ENCODE measurements around the gene PIGP.
"Not testable (repeated sequence)": the region's sequence is repeated elsewhere in the genome, so short reads cannot be mapped to it uniquely, and the experiment has no call there.

The PIGP gene

GRCh38 chr21:37041706-37042271, 31.1 kb downstream of the PIGP start:
- ChIA-PET POLR2A (no interaction called here), CTCF (no interaction called here)
- TF ChIP-seq ARNT (IDR thresholded peaks at IDR 0.05) (no peak), FOXK2 (IDR thresholded peaks at IDR 0.05) (no peak), PKNOX1 (IDR thresholded peaks at IDR 0.05) (no peak), FOXA1 (IDR thresholded peaks at IDR 0.05) (no peak), SP1 (IDR thresholded peaks at IDR 0.05) (no peak), HDGF (IDR thresholded peaks at IDR 0.05; ENCODE audit: borderline replicate concordance) (no peak), FOXM1 (IDR thresholded peaks at IDR 0.05; ENCODE audit: borderline replicate concordance) (no peak), SUZ12 (IDR thresholded peaks at IDR 0.05) (no peak), NFRKB (IDR thresholded peaks at IDR 0.05) (no peak), TARDBP (IDR thresholded peaks at IDR 0.05) (no peak), CTBP1 (IDR thresholded peaks at IDR 0.05; ENCODE audit: borderline replicate concordance) (no peak), BHLHE40 (IDR thresholded peaks at IDR 0.05; ENCODE audit: borderline replicate concordance) (no peak)
- DNase-seq (ENCODE audit: extremely low spot score), result no peak

- POLR2A ChIA-PET, result no interaction called here
- CTCF ChIA-PET, result interaction anchor here (0.7 kb wide), 1 partner anchor 410 kb away, joined by 3 read pairs; no protein-coding TSS in a partner anchor
- DNase-seq (ENCODE audit: extremely low spot score), result no peak
- no peak for TF ChIP-seq ELF4 (IDR thresholded peaks at IDR 0.05)
Observed at GRCh38 chr21:37040212-37040611, 32.7 kb downstream of the PIGP start.

GRCh38 chr21:37039411-37040075, 33.3 kb downstream of the PIGP start:
- TF ChIP-seq FOXM1 (IDR thresholded peaks at IDR 0.05; ENCODE audit: borderline replicate concordance) (no peak), BHLHE40 (IDR thresholded peaks at IDR 0.05; ENCODE audit: borderline replicate concordance) (no peak), SP1 (IDR thresholded peaks at IDR 0.05) (no peak), TARDBP (IDR thresholded peaks at IDR 0.05) (no peak), FOXA1 (IDR thresholded peaks at IDR 0.05) (no peak), SUZ12 (IDR thresholded peaks at IDR 0.05) (no peak)
- DNase-seq (ENCODE audit: extremely low spot score), result no peak
- ChIA-PET CTCF (interaction anchor here (0.7 kb wide), 1 partner anchor 409 kb away, joined by 3 read pairs; no protein-coding TSS in a partner anchor), POLR2A (no interaction called here)

GRCh38 chr21:37036177-37036576, 36.7 kb downstream of the PIGP start:
- POLR2A ChIA-PET, result no interaction called here
- CTCF ChIA-PET, result no interaction called here
- no peak for DNase-seq (ENCODE audit: extremely low spot score)
- TF ChIP-seq CTBP1 (IDR thresholded peaks at IDR 0.05; ENCODE audit: borderline replicate concordance) (no peak), ARNT (IDR thresholded peaks at IDR 0.05) (no peak), SUZ12 (IDR thresholded peaks at IDR 0.05) (no peak), HDGF (IDR thresholded peaks at IDR 0.05; ENCODE audit: borderline replicate concordance) (no peak)

- DNase-seq (ENCODE audit: extremely low spot score); POLR2A ChIA-PET; CTCF ChIA-PET: not testable (repeated sequence)
Observed at GRCh38 chr21:37034394-37034793, 38.5 kb downstream of the PIGP start.

- DNase-seq (ENCODE audit: extremely low spot score), result no peak
Observed at GRCh38 chr21:37032877-37033471, 39.9 kb downstream of the PIGP start.

GRCh38 chr21:37032293-37032692, 40.6 kb downstream of the PIGP start:
- DNase-seq (ENCODE audit: extremely low spot score), result no peak
- ChIA-PET POLR2A (no interaction called here), CTCF (no interaction called here)
- TF ChIP-seq SUZ12 (IDR thresholded peaks at IDR 0.05) (no peak), NFRKB (IDR thresholded peaks at IDR 0.05) (no peak), SP1 (IDR thresholded peaks at IDR 0.05) (no peak)

More at GRCh38 chr21:37032877-37033471, 39.9 kb downstream of the PIGP start:
- TF ChIP-seq HDGF (IDR thresholded peaks at IDR 0.05; ENCODE audit: borderline replicate concordance), result no peak
- TF ChIP-seq BHLHE40 (IDR thresholded peaks at IDR 0.05; ENCODE audit: borderline replicate concordance), result no peak
- TF ChIP-seq ARNT (IDR thresholded peaks at IDR 0.05), result no peak
- no peak for TF ChIP-seq ZNF384 (IDR thresholded peaks at IDR 0.05)
- POLR2A ChIA-PET, result no interaction called here
- CTCF ChIA-PET, result no interaction called here

- POLR2A ChIA-PET, result no interaction called here
- no peak for DNase-seq (ENCODE audit: extremely low spot score)
- TF ChIP-seq PKNOX1 (IDR thresholded peaks at IDR 0.05), result no peak
- no peak for TF ChIP-seq CTBP1 (IDR thresholded peaks at IDR 0.05; ENCODE audit: borderline replicate concordance)
- TF ChIP-seq FOXK2 (IDR thresholded peaks at IDR 0.05), result no peak
- CTCF ChIA-PET, result no interaction called here
Observed at GRCh38 chr21:37030864-37031263, 42.0 kb downstream of the PIGP start.

GRCh38 chr21:37028570-37028969, 44.3 kb downstream of the PIGP start:
- ChIA-PET CTCF (no interaction called here), POLR2A (no interaction called here)
- no peak for DNase-seq (ENCODE audit: extremely low spot score)
- no peak for TF ChIP-seq PKNOX1 (IDR thresholded peaks at IDR 0.05)
- TF ChIP-seq ARNT (IDR thresholded peaks at IDR 0.05), result no peak
- TF ChIP-seq HDGF (IDR thresholded peaks at IDR 0.05; ENCODE audit: borderline replicate concordance), result no peak
- no peak for TF ChIP-seq ELF4 (IDR thresholded peaks at IDR 0.05)
- TF ChIP-seq L3MBTL2 (conservative IDR thresholded peaks at IDR 0.05), result no peak
- TF ChIP-seq FOXK2 (IDR thresholded peaks at IDR 0.05), result no peak
- no peak for TF ChIP-seq SP1 (IDR thresholded peaks at IDR 0.05)
- TF ChIP-seq CTBP1 (IDR thresholded peaks at IDR 0.05; ENCODE audit: borderline replicate concordance), result no peak
- TF ChIP-seq FOXA1 (IDR thresholded peaks at IDR 0.05), result no peak
- no peak for TF ChIP-seq ZNF384 (IDR thresholded peaks at IDR 0.05)
- no peak for TF ChIP-seq FOXM1 (IDR thresholded peaks at IDR 0.05; ENCODE audit: borderline replicate concordance)
- no peak for TF ChIP-seq SUZ12 (IDR thresholded peaks at IDR 0.05)
- TF ChIP-seq NFRKB (IDR thresholded peaks at IDR 0.05), result no peak
- TF ChIP-seq TARDBP (IDR thresholded peaks at IDR 0.05), result no peak
